GM18951 (cell line): Measurements from ENCODE around the gene A2ML1.
"Not testable (repeated sequence)": the region's sequence is repeated elsewhere in the genome, so short reads cannot be mapped to it uniquely, and the experiment has no call there.

Experiments used
- POLR2A ChIP-seq: IDR thresholded peaks from 4 replicates; pipeline ENCODE4 v1.6.1; 2011; ENCODE audit warnings: mild to moderate bottlenecking; ENCODE audit not compliant: insufficient read length, insufficient read depth; ENCODE audit errors: extremely low read depth
- in situ Hi-C: fragments of 300-500 bp; cut with MboI; formaldehyde crosslinking; loops from one replicate; pipeline ENCODE4 v1.12.0; 2022; ENCODE audit warnings: low sequenced_read_pairs, mixed read lengths, inconsistent platforms; ENCODE audit not compliant: unreplicated experiment

The A2ML1 gene

DNA sequence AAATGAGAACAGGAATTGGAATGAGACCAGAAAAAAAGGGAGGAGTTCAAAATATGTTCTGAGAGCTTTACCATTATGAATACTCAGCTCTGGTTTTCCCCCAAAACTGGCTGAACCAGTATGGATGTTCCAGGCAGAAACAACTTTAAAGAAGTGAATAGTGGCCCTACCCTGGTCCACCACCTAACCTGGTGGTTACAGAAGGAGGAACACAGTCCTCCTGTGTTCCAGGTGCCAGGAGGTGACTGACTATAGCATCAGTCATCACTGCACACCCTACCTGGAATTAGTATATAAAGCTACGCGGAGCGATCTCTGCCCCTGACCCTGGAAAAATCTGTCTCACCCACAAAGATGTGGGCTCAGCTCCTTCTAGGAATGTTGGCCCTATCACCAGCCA, at the start of gene A2ML1:
A2ML1 (plus strand) TSS at position 324 of the 400 bp plus-strand sequence; CDS start at position 355, 31 bp downstream.
- no peak for TF ChIP-seq POLR2A
- in situ Hi-C loops, result no loop called here

DNA sequence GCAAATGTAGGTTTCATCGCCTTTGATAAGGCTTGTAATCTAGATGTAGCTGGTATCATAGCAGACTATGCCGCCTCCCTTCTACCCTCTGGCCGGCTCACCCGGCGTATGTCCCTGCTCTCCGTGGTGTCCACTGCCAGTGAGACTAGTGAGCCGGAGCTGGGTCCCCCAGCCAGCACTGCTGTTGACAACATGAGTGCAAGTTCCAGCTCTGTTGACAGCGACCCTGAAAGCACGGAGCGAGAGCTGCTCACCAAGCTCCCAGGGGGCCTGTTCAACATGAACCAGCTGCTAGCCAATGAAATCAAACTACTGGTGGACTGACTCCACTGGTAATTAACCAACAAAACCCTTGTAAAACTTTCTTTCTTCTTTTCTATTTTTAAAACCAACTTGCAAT, 49.0 kb upstream of the A2ML1 start:
- no peak for TF ChIP-seq POLR2A
- in situ Hi-C loops, result no loop called here

DNA sequence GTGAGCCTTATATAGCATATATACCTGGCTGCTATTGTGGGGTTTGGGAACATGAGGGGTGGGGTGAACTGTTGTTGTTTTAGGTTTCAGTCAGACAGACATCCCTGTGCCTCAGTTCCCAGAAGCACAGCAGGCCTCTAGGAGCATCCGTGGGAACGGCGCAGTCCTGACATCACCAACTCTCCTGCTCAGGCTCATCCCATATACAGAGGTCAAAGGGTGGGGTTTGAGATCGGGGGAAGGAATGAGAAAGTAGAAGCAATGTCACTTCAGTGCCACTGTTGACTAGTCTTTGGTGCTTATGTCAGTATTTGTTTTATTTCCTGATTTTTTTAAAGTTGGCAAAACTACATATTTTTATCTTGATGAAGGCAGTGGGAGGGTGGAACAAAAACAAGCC, 43.1 kb upstream of the A2ML1 start:
- in situ Hi-C loops, result no loop called here
- TF ChIP-seq POLR2A, result no peak

DNA sequence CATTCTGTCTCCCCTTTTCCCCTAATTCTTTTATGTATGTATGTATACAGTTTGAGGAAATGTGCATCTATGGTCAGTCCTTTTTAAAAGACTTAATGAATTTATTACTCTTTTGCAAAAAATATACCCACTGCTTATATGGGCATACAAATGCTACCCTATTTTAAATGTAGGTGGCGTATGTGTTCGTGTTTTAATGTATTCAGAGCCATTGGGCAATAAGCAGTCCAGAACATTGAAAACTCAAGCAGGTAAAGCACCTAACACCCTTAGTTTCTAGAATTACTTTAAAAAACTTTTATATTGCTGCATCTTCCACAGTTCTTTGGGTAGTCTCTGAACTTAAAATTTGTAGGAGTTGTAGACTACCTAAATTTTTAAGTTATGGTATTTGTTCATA, 42.6 kb upstream of the A2ML1 start:
- in situ Hi-C loops, result no loop called here
- TF ChIP-seq POLR2A, result no peak

DNA sequence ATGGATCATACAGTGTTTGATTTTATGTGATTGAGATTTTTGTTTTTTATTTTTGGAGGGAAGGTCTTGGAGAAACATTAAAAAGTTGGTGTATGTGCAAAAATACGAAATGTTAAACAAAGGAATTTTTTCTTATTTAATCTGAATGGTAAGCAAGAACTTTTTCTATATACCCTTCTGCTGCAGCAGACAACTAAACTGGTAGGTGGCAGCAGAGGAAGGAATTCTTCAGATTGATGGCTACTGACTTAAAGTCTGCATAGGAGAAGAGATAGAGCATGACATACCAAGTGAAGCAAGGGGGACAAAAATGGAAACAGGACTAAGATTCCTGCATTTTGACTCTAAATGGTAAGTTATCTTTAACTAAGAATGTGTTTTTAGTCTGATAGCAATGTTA, 42.0 kb upstream of the A2ML1 start:
- TF ChIP-seq POLR2A, result no peak
- in situ Hi-C loops, result no loop called here

DNA sequence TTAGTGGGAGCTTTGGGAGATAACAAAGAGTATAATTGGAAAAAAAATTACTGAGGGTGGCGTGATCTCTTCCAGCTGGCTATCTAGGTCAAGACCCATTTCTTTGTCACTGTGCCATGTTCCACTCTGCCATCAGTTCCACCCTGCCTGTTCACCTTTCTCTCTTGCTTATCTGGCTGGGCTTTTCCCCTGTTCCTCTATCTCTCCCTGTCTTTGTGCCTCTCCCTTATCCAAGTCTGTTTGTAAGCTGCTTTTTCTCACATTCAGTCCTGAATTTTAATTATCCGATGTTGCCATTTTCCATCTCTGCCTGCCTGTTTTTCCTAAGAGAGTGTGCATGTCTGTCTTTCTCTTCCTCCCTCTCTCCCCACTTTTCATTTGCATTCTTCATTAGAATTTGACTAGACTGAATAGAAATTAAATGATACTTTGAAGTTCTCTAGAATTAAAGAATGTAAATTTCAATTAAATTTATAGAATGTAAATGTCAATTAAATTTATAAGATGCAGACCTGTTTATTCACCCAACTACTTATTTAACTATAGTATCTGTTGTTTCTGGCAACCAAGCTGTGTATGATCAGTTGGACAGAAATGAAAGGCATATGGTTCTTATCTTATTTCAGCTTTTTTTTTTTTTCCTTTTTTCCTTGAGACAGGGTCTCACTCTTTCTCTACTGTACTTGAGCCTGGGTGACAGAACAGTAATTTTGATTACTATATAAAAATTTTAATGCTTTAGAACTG, 40.9 kb upstream of the A2ML1 start:
- in situ Hi-C loops, result no loop called here
- no peak for TF ChIP-seq POLR2A

DNA sequence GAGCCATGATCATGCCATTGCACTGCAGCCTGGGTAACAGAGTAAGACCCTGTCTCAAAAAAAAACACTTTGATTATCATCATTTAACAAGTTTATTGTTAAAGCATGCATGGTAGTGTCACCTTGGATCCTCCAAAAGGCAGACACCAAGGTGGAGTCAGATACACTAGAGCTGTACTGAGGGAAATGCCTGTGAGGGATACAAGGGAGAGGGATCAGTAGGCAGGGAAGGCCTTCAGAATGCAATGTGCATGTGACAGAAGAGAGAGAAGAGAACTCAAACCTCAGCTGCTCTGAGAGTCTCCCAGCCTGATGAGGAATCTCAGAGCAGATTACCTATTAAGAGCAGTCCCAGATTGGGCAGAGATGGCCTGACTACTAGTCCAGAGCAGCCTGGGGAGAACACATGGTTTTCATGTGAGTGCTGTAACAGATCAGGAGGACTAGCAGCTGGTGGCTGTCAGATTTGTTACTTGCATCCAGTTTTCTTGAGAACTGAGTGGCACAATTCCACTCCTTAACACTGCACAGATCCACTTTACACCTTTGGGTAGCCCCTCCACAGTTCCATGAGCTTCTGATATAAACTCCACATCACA, 38.0 kb upstream of the A2ML1 start:
- in situ Hi-C loops, result no loop called here
- TF ChIP-seq POLR2A, result no peak

DNA sequence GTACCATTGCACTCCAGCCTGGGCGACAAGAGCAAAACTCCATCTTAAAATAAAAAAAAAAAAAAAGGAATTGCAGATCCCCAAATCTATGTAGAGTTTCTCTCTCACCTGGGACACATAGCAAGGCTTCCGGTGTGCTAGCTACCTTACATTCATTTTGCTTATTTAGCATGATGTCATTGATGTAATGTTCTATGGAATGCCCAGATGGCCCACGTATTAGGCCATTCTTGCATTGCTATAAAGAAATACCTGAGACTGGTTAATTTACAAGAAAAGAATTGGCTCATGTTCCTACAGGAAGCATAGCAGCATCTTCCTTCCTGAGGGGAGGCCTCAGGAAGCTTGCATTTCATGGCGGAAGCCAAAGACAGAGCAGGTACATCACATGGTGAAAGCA, 36.9 kb upstream of the A2ML1 start:
- in situ Hi-C loops, result no loop called here
- TF ChIP-seq POLR2A, result no peak

DNA sequence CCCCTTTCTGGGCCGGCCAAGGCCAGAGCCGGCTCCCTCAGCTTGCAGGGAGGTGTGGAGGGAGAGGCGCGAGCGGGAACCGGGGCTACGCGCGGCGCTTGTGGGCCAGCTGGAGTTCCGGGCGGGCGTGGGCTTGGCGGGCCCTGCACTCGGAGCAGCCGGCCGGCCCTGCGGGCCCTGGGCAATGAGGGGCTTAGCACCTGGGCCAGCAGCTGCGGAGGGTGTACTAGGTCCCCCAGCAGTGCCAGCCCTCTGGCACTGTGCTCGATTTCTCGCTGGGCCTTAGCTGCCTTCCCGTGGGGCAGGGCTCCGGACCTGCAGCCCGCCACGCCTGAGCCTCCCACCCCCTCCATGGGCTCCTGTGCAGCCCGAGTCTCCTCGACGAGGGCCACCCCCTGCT, 35.2 kb upstream of the A2ML1 start:
- in situ Hi-C loops, result not testable (repeated sequence)

DNA sequence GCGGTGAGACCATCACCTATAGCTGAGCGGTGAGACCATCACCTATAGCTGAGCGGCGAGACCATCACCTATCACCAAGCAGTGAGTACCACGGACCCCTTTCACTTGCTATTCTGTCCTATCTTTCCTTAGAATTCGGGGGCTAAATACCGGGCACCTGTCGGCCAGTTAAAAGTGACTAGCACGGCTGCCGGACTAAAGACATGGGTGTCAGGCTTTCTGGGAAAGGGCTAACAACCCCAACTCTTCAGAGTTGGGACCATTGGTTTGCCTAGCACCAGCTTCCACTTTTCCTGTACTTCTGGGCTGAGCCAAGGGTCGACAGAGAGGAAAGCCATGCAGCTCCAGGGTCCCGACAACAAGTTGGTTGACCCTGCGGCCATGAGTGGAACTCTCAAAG, 33.7 kb upstream of the A2ML1 start:
- in situ Hi-C loops, result not testable (repeated sequence)

DNA sequence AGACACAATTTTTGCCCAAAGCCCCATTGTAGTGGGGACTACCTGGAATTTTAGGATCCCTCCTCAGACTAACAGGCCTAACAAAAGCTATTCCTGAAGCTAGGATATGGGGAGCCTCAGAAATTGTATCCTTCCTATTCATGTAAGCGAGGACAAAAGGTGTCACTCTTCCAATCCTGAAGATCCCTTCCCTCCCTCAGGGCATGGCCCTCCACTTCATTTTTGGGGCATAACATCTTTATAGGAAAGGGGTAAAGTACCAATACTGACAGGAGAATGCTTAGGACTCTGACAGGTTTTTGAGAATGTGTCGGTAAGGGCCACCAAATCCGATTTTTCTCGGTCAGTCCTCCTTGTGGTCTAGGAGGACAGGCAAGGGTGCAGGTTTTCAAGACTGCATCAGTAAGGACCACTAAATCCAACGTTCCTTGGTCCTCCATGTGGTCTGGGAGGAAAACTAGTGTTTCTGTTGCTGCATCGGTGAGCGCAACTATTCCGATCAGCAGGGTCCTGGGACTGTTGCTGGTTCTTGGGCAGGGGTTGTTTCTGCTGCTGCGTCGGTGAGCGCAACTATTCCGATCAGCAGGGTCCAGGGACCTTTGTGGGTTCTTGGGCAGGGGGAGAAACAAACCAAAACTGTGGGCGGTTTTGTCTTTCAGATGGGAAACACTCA, 32.9 kb upstream of the A2ML1 start:
- in situ Hi-C loops, result not testable (repeated sequence)

DNA sequence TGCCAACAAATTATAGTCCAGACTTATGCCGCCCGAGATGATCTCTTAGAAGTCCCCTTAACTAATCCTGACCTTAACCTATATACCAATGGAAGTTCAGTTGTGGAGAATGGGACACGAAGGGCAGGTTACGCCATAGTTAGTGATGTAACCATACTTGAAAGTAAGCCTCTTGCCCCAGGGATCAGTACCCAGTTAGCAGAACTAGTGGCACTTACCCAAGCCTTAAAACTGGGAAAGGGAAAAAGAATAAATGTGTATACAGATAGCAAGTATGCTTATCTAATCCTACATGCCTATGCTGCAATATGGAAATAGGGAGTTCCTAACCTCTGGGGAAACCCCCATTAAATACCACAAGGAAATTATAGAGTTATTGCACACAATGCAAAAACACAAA, 29.2 kb upstream of the A2ML1 start:
- in situ Hi-C loops, result not testable (repeated sequence)

DNA sequence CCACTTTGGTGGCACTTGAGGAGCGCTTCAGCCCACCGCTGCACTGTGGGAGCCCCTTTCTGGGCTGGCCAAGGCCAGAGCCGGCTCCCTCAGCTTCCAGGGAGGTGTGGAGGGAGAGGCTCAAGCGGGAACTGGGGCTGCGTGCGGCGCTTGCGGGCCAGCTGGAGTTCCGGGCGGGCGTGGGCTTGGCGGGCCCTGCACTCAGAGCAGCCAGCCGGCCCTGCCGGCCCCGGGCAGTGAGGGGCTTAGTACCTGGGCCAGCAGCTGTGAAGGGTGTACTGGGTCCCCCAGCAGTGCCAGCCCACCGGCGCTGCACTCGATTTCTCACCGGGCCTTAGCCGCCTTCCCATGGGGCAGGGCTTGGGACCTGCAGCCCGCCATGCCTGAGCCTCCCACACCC, 27.8 kb upstream of the A2ML1 start:
- in situ Hi-C loops, result not testable (repeated sequence)

DNA sequence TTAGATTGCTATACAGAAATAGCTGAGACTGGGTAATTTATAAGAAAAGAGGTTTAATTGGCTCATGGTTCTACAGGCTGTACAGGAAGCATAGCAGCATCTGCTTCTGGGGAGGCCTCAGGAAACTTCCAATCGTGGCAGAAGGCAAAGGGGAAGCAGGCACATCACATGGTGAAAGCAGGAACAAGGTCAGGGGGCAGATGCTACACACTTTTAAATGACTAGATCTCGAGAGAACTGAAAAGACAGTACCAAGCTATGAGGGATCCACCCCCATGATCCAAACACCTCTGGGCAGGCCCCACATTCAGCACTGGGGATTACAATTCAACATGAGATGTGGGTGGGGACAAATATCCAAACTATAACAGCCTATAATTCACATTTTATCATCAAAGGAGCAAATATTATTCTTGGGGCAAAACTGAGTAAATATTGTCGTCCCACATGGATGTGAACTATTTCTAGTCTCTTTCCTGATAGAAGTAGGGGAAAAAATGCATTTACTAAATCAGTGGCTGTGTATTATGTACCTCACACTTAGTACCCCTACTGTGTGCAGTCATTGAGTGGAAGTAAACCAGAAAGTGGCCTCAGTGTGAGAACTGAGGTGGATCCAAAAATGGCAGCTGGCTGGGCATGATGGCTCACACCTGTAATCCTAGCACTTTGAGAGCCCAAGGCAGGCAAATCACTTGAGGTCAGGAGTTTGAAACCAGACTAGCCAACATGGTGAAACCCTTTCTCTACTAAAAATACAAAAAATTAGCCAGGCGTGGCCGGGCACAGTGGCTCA, 25.4 kb upstream of the A2ML1 start:
- in situ Hi-C loops, result no loop called here
- TF ChIP-seq POLR2A, result no peak

DNA sequence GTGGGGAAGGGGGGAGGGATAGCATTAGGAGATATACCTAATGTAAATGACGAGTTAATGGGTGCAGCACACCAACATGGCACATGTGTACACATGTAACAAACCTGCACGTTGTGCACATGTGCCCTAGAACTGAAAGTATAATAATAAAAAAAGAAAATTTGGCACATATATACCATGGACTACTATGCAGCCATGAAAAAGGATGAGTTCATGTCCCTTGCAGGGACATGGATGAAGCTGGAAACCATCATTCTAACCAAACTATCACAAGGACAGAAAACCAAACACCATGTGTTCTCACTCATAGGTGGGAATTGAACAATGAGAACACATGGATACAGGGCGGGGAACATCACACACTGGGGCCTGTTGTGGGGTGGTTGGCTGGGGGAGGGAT, 21.2 kb upstream of the A2ML1 start:
- in situ Hi-C loops, result not testable (repeated sequence)

DNA sequence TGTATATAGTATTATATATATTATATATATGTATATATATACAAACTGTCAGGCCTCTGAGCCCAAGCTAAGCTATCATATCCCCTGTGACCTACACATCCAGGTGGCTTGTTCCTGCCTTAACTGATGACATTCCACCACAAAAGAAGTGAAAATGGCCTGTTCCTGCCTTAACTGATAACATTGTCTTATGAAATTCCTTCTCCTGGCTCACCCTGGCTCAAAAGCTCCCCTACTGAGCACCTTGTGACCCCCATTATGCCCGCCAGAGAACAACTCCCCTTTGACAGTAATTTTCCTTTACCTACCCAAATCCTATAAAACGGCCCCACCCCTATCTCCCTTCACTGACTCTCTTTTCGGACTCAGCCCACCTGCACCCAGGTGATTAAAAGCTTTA, 17.6 kb upstream of the A2ML1 start:
- in situ Hi-C loops, result not testable (repeated sequence)

DNA sequence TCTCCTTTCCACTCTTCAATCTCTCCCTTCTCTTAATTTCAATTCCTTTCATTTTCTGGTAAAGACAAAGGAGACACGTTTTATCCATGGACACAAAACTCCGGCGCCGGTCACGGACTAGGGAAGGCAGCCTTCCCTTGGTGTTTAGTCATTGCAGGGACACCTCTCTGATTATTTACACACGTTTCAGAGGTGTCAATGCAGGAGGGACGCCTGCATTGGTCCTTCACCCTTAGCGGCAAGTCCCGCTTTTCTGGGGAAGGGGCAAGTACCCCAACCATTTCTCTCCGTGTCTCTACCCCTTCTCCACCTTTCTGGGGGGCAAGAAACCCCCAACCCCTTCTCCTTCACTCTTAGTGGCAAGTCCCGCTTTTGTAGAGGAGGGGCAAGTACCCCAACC, 16.9 kb upstream of the A2ML1 start:
- in situ Hi-C loops, result not testable (repeated sequence)

DNA sequence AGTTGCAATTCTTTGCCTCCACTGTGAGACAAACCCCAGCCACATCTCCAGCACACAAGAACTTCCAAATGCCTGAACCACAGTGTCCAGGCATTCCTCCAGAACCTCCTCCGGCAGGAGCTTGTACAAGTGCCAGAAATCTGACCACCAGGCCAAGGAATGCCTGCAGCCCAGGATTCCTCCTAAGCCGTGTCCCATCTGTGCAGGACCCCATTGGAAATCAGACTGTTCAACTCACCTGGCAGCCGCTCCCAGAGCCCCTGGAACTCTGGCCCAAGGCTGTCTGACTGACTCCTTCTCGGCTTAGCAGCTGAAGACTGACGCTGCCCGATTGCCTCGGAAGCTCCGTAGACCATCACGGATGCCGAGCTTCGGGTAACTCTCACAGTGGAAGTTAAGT, 15.3 kb upstream of the A2ML1 start:
- in situ Hi-C loops, result not testable (repeated sequence)

DNA sequence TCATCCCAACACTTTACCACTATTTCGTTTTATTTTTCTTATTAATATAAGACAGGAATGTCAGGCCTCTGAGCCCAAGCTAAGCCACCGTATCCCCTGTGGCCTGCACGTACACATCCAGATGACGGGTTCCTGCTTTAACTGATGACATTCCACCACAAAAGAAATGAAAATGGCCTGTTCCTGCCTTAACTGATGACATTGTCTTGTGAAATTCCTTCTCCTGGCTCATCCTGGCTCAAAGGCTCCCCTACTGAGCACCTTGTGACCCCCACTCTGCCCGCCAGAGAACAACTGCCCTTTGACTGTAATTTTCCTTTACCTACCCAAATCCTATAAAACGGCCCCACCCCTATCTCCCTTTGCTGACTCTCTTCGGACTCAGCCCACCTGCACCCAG, 12.3 kb upstream of the A2ML1 start:
- in situ Hi-C loops, result not testable (repeated sequence)
